T-helper 9 cell (primary cell): ENCODE measurements around the gene UPP1.
A peak's percentile ranks its signal among the peaks of the same experiment; 100 is the strongest.

ENCODE experiments used
- DNase-seq: peaks from one replicate; pipeline ENCODE4 v3.0.0-alpha.2; 2020

The UPP1 gene

DNA sequence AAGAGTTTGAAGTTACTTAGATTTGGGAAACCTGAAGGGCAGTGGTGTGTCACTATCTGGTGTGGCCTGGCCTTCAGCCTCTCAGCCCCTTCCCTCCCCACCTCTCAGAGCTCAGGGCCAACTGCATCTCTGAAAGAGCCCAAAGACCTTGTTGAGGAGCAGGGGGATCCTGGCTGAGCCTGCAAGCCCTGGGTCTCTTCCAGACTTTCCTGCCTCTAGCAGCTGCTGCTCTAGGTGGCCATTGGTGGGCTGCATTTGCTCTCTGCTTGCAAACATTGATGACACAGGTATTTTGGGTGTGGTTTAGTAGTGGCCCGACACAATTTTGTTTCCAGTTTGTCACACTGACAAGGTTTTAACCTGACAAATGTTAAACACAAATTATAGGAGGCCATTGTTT is 3.1 kb upstream of the UPP1 start:
- DNase-seq = no peak

- no peak for DNase-seq
Measured at GRCh38 chr7:48087349-48087748, 1.7 kb upstream of the UPP1 start.

DNA sequence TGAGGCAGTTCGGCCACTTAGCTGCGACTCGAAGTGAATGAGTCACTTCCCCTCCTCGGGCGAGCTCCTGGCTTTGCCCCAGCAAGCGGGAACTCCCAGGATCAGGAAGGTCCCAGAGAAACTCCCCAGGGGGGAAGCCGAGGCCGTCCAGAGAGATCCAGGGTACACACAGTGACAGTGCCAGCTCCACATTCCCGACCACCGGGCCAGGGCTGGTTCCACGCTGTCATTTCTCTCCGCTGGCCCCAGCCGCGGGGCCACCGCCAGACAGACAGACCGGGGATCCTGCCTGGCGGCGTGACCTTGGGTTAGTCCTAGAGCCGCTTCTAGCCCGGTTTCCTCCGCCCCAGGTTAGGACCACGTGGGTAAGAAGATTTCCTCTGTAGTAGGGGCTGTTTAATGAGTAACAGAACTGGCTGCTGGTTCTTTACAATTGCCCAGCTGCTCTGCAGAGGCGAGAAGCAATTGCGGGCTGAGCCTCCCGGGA is 463 bp upstream of the UPP1 start:
- no peak for DNase-seq

GRCh38 chr7:48090095-48090805 is 1.2 kb downstream of the UPP1 start:
- no peak for DNase-seq

GRCh38 chr7:48091506-48092433 is 2.7 kb downstream of the UPP1 start:
- DNase-seq = no peak

DNA sequence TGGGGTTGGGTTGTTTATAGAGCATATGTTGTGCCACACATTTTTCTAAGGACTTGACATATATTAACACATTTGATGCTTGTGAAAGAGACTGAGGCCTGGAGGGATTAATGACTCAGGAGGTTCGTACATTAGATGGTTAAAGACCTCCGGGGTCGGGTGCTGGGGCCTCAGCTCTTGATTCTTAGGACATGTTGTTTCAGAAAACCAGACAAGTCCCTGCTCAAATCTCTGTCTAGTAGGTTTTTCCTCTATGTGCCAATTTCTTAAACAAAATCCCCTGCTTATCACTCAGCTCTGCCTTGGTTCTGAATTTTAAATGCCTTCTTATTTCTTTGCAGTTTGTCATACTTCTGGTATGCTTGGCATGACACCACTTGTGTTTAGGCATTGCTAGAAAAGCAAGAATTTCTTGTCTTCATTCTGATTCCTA is 5.8 kb downstream of the UPP1 start:
- DNase-seq = no peak

DNA sequence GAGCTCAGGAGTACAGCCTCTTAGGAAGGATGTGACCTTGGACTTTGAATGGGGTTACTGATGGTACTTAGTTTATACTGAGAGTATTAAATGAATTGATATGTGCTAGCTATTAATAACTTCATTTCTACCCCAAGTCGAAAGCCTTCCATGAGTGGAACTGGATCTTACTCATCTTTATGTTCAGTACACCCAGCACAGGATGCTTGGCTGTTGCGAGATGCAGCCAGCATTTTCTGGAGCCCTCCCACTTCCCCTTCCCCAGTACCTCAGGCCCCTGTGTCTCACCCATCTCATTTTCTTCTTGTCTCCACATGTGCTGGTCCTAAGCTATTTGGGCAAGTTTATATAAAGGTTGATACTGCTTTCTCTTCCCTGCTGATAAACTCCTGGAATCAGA is 7.2 kb downstream of the UPP1 start:
- DNase-seq = no peak

- no peak for DNase-seq
Measured at GRCh38 chr7:48097521-48098231, 8.6 kb downstream of the UPP1 start.

- DNase-seq = no peak
Measured at GRCh38 chr7:48098846-48099245, 9.8 kb downstream of the UPP1 start.

DNA sequence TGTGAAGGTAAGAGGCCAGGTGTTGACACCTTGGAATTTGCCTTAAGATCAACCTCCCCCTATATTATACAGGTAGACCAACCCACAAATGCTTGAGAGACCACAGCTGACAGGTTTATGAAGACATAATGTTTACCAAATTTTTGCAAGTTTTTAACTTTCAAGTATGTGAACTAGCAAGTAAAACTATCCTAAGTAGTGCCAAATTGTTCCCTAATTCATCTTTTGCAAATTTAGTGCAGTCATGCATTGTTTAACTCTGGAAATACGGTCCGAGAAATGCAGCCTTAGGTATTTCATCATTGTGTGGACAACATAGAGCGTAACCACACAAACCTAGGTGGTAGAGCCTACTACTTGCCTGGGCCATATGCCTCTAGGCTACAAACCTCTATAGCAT is 10.7 kb downstream of the UPP1 start:
- DNase-seq = no peak

DNA sequence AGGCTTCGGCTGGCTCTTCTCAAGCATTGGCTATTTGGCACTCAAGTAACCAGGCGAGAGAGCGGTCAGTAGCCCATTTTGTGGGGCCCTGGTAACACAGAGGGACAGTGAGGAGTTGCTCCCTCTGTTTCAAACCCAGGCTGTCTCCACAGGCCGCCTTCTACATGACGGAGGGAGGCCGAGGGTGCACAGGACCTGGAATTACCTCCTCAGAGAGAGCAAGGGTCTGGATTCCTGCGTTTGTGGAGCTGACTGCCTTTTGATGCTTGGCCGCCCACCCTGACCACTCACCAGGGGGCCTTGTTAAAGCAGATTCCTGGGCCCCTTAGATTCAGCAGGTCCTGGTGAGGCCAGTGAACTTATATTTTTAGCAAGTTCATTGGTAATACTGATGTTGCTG is 12.3 kb downstream of the UPP1 start:
- DNase-seq = no peak

DNA sequence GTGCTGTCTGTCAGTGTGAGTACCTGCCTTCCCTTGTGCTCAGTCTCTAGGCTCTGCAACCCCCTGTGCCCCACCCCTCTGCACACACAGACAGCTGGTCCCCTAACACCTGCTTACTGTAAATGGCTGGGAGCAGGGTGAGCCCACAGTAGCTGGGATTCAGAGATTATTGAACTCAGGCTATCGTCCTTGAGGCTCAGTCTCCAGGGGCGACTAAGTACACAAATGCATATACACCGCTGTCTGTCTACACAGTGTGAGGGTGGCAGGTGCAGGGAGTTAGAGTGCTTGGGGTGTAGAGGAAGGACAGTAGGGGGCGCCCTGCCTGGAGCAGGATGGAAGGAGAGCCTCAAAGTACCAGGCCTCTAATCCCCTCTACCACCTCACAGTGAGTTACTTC is 12.9 kb downstream of the UPP1 start:
- DNase-seq = no peak

GRCh38 chr7:48102530-48102929 is 13.5 kb downstream of the UPP1 start:
- no peak for DNase-seq

GRCh38 chr7:48105045-48105444 is 16.0 kb downstream of the UPP1 start:
- DNase-seq = no peak

DNA sequence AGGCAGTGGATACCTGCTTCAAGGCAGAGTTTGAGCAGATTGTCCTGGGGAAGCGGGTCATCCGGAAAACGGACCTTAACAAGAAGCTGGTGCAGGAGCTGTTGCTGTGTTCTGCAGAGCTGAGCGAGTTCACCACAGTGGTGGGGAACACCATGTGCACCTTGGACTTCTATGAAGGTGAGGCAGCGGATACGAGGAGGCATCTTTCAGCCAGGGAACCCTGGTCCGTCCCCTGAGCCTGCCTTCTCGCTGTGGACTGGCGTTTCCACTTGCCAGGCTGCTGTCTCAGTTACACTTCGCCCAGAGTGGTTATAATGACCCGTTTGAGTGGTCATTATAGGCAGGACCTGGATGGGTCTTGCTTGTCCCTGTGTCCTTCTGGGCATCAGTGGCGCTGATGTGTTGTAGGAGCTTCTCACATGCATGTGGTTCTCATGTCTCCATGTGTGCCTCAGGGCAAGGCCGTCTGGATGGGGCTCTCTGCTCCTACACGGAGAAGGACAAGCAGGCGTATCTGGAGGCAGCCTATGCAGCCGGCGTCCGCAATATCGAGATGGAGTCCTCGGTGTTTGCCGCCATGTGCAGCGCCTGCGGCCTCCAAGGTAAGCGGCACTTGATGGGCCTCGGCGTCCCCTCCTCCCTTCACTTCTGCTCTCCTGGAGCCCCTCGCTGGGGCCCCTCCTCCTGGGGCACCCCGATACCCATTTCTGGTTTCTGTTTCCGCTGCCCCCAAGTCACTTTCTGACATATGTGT is 18.0 kb downstream of the UPP1 start:
- no peak for DNase-seq

DNA sequence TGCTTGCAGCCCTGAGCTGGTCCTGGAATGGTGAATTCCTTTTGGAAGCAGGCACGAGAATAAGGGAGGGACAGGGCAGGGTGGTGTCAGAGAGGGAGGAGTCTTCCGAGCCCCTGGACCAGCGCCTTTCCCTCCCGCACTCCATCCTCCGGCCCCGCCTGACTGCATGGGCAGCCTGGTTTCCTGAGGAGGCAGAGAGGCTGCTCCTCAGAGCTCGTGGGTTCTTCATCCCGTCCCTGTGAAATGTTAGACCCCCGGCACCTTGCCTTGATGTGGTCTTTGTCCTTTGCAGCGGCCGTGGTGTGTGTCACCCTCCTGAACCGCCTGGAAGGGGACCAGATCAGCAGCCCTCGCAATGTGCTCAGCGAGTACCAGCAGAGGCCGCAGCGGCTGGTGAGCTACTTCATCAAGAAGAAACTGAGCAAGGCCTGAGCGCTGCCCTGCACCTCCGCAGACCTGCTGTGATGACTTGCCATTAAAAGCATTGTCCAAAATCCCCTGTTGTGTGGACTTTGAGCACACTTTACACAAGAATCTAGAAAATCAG is 18.9 kb downstream of the UPP1 start:
- DNase-seq = no peak

DNA sequence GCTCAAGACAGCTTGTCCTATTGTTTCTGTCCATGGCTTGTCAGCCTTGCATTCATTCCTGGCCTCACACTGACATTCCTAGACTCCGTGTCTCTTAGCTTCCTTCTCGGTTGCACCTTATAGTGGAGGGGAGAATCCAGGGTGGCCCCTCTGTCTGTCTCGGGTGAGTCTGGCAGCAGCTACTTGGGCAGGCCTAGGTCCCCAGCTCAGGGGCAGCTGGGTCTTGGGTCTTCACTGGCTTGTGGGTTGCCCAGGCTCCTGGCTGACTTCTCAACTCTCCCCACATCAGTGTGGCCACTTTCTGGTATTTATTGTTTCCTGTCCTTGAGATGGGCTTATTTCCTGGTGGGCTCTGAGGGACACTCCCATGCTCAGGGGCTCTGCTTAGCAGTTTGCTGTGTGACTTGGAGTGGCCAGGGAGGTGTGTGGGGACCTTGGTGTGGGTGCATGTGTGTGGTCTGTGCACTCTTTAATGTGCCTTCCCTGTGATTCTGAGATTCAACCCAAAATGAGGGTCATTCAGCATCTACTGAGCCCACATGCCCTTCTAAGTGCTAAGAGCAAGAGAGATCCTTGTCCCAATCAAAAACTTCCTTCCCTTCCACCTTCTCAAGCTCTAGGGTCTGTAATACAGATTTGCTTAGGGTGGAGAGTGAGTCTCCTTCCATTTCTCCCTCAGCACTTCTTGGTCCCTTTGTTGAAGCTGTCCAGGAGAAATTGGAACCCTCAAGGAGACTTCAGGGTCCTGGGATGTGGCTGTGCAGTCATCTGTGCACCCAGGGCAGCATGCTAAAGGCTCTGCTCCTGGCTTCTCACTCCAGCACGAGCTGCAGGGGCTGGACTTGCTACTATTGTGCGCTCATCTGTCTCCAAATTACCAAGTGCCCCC is 20.1 kb downstream of the UPP1 start:
- no peak for DNase-seq

DNA sequence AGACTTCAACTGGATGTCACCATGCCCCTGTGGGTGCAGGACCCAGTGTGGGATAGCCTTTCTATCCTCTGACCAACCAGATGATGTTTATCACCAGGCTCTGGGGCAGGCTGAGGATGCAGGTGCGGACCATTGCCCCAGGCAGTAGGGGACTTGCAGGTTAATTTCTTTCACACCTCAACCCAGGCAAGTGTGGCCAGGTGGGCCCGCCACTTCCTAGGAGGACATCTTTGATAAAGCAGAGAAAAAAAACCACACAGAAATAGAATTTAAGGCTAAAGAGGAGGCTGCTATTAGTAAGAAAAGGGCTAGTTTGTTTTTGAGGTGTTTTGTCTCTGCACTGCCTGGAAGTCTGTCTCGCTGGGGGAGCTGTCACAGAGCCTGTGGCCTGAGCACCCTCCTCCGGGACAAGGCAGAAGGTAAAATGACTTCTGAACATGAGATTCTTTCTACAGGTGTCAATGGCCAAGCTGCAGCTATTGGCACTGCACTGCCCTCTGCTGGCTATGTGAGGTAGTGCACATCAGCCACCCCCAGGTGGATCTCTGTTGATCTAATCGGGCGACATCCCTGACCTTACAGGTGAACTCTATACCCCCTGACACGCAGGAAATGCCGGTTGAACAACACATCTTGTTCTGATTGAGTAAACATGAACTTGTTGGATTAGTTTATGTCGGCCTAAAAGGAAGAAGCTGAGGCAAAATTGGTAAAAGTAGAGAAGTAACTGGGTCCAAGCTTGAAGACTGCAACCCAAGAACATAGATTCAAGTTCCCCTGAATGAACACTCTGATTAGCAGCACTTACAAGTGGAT is 21.0 kb downstream of the UPP1 start:
- peak; percentile 90 for DNase-seq

DNA sequence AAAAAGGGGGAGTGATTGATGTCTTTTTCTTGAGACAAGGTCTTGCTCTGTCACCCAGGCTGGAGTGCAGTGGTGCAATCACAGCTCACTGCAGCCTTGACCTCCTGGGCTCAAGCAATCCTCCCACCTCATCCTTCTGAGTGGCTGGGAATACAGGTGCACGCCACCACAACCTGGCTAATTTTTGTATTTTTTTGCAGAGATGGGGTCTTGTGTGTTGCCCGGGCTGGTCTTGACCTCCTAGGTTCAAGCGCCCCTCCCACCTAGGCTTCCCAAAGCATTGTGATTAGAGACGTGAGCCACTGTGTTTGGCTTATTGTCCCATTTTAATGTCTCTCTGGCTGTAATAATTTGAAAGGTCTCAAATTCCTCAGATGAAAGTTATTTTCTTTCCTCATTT is 21.8 kb downstream of the UPP1 start:
- no peak for DNase-seq

- DNase-seq = no peak
Measured at GRCh38 chr7:48111596-48111995, 22.5 kb downstream of the UPP1 start.
